ENCODE data around the gene SMR3B. TPM values are rescaled to one million over a fixed set of nuclear protein-coding genes. Genes with fewer than 3 reads are reported as not detected.

The SMR3B gene
- total RNA-seq, 1 donor from 2014 or later: not detected

Other genes starting within 250 kb of the SMR3B start
- not detected for gene PRR27, start 228.9 kb upstream of the SMR3B start, total RNA-seq
- gene ODAM, start 187.4 kb upstream of the SMR3B start, total RNA-seq: not detected
- not detected for gene FDCSP, start 157.0 kb upstream of the SMR3B start, total RNA-seq
- not detected for gene CSN3, start 140.5 kb upstream of the SMR3B start, total RNA-seq
- not detected for gene CABS1, start 48.1 kb upstream of the SMR3B start, total RNA-seq
- gene SMR3A, start 22.4 kb upstream of the SMR3B start, total RNA-seq: not detected
- not detected for gene OPRPN, start 14.8 kb downstream of the SMR3B start, total RNA-seq
- gene MUC7, start 89.1 kb downstream of the SMR3B start, total RNA-seq: not detected
- not detected for gene AMTN, start 135.4 kb downstream of the SMR3B start, total RNA-seq
- not detected for gene AMBN, start 209.1 kb downstream of the SMR3B start, total RNA-seq
- gene ENAM, start 245.6 kb downstream of the SMR3B start, total RNA-seq: 9.6 TPM

All from mucosa of gallbladder (tissue), 1 donor.